ENCODE results near the gene DHX8.

DNA sequence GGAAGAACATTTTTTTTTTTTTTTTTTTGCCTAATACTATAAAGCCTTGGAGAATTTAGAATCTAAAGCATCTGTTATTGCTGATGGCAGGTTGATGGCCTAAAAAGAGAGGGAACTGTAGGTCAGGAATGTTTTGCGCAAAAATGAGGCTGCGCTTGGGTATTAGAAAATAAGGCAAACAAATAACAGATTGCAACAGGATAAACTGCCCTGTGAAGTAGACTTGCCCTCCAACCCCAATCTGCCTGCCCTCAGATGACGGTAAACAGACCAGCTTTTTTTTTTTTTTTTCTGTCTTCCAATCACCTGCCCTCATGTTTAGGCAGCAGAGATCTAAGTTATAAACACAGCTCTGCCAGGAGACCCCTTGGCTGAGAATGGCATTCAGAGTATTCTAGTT lies 3.8 kb upstream of the DHX8 start:
- TF ChIP-seq, protein P1, sequence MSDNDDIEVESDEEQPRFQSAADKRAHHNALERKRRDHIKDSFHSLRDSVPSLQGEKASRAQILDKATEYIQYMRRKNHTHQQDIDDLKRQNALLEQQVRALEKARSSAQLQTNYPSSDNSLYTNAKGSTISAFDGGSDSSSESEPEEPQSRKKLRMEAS (IDR thresholded peaks at IDR 0.05), result no peak
- TF ChIP-seq, protein P2, sequence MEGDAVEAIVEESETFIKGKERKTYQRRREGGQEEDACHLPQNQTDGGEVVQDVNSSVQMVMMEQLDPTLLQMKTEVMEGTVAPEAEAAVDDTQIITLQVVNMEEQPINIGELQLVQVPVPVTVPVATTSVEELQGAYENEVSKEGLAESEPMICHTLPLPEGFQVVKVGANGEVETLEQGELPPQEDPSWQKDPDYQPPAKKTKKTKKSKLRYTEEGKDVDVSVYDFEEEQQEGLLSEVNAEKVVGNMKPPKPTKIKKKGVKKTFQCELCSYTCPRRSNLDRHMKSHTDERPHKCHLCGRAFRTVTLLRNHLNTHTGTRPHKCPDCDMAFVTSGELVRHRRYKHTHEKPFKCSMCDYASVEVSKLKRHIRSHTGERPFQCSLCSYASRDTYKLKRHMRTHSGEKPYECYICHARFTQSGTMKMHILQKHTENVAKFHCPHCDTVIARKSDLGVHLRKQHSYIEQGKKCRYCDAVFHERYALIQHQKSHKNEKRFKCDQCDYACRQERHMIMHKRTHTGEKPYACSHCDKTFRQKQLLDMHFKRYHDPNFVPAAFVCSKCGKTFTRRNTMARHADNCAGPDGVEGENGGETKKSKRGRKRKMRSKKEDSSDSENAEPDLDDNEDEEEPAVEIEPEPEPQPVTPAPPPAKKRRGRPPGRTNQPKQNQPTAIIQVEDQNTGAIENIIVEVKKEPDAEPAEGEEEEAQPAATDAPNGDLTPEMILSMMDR (IDR thresholded peaks at IDR 0.05 in 2 of 3, conservative IDR thresholded peaks at IDR 0.05 in 1 of 3; ENCODE audit: borderline replicate concordance in 1 of 3, insufficient read depth in 1 of 3, low read depth in 2 of 3, low read length in 2 of 3), result no peak
- TF ChIP-seq ATF3 (IDR thresholded peaks at IDR 0.05) (no peak), EZH2phosphoT487 (IDR thresholded peaks at IDR 0.05; ENCODE audit: borderline replicate concordance) (no peak), POLR2A (IDR thresholded peaks at IDR 0.05; ENCODE audit: borderline replicate concordance, extremely low read depth, insufficient read depth, insufficient read length) (no peak), TCF7L2 (IDR thresholded peaks at IDR 0.05; ENCODE audit: borderline replicate concordance, extremely low read depth, insufficient read depth, insufficient read length) (no peak), EZH2 (IDR thresholded peaks at IDR 0.05) (no peak), ZNF274 (IDR thresholded peaks at IDR 0.05; ENCODE audit: low read depth, low read length) (no peak), ZFX (IDR thresholded peaks at IDR 0.05) (no peak)
- TF ChIP-seq, protein P3, sequence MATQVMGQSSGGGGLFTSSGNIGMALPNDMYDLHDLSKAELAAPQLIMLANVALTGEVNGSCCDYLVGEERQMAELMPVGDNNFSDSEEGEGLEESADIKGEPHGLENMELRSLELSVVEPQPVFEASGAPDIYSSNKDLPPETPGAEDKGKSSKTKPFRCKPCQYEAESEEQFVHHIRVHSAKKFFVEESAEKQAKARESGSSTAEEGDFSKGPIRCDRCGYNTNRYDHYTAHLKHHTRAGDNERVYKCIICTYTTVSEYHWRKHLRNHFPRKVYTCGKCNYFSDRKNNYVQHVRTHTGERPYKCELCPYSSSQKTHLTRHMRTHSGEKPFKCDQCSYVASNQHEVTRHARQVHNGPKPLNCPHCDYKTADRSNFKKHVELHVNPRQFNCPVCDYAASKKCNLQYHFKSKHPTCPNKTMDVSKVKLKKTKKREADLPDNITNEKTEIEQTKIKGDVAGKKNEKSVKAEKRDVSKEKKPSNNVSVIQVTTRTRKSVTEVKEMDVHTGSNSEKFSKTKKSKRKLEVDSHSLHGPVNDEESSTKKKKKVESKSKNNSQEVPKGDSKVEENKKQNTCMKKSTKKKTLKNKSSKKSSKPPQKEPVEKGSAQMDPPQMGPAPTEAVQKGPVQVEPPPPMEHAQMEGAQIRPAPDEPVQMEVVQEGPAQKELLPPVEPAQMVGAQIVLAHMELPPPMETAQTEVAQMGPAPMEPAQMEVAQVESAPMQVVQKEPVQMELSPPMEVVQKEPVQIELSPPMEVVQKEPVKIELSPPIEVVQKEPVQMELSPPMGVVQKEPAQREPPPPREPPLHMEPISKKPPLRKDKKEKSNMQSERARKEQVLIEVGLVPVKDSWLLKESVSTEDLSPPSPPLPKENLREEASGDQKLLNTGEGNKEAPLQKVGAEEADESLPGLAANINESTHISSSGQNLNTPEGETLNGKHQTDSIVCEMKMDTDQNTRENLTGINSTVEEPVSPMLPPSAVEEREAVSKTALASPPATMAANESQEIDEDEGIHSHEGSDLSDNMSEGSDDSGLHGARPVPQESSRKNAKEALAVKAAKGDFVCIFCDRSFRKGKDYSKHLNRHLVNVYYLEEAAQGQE (IDR thresholded peaks at IDR 0.05; ENCODE audit: low read depth), result no peak

Measured in HCT116 (cell line).